Measurements from ENCODE around the gene SLC39A10.

DNA sequence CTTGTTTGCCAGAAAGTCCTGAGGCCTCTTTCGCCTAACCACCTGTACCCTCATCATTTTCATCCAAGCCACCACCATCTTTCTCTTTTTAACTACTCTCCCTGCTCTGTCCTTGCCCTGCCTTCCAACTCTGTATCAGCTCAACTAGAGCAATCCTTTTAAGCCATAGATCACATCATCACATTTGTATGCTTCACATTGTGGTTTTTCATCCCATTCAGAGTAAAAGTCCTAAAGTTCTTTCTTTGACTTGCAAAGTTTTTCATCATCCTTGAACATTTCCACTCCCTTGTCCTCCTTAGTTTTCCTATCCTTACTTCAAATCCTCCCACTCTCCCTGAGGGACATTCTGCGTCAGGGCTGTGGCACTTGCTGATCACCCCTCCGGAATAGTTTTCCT is 73.9 kb downstream of the SLC39A10 start:
- no peak for TF ChIP-seq CTCF (IDR thresholded peaks at IDR 0.05)
- no peak for TF ChIP-seq EZH2 (IDR thresholded peaks at IDR 0.05; ENCODE audit: borderline replicate concordance, insufficient read depth, low read depth, low read length, poor library complexity, severe bottlenecking)
